HG03045 (cell line): Measurements from ENCODE around the gene ABCB8.

ENCODE experiments used
- ATAC-seq: cut with Tn5 transposase; IDR thresholded peaks from one replicate; pipeline ENCODE4 v1.9.1; 2021; ENCODE audit warnings: mild to moderate bottlenecking, moderate library complexity; ENCODE audit not compliant: unreplicated experiment

ABCB8 gene

DNA sequence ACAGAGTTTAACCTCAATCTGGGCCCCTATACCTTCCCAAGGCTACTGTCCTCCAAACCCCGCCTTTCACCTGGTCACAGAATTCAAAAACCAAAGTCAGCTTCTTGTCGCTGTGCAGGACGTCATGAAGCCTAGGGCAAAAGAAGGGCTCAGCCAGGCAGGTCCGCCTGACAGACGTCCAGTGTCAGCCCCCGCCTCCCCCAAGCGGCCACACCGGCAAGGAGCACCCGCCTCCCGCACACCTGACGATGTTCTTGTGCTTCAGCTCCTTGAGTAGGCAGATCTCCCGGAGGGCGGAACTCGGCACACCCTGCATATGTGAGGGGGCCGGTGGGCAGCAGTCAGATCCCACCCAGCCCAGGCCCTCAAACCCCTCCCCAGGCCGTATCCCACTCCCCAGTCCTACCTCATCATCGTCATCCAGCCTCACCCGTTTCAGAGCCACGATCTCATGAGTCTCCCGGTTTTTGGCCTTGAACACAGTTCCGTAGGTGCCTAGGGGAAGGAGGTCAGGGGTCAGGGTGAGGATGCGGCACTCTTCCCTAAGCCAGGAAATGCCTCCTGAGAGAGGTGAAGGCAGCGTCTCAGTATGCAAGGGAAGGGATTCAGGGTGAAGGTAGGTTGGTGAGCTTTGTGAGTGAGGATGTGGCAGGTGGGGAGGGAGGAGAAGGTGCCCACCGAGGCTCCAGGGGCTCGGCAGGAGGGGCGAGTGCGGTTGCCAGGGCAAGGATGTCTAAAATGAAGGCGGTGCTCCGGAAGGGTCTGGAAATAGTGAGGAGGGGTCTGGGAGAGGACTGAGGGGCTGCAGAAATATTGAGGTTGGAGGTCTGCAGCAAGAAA, 28.6 kb downstream of the ABCB8 start:
- ATAC-seq: no peak

DNA sequence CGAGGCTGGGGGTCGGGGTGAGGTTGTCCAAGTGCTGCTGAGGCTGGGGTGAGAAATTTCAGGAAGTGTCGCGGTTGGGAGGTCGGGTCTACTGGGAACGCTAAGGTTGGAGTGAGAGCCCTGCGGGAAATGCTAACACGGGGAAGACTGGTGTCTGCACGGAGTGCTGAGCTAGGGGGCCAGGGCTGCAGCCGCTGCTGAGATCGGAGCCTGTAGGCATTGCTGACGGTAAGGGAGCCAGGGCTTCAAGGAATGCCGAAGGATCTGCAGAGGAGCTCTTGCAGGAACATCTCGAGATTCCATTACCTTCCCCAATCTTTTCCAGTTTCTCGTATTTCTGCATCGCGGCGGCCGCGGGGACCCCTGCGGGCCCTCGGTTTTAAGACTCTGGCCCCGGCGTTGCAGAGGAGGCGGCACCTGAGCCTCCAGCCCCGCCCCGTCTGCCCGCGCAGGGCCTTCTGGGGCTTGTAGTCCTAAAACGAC, 29.3 kb downstream of the ABCB8 start, which contains the start of gene CDK5:
CDK5 (minus strand) TSS at position 392 of the 483 bp plus-strand sequence; CDS start at position 343, 49 bp downstream.
- ATAC-seq: peak; percentile 8

DNA sequence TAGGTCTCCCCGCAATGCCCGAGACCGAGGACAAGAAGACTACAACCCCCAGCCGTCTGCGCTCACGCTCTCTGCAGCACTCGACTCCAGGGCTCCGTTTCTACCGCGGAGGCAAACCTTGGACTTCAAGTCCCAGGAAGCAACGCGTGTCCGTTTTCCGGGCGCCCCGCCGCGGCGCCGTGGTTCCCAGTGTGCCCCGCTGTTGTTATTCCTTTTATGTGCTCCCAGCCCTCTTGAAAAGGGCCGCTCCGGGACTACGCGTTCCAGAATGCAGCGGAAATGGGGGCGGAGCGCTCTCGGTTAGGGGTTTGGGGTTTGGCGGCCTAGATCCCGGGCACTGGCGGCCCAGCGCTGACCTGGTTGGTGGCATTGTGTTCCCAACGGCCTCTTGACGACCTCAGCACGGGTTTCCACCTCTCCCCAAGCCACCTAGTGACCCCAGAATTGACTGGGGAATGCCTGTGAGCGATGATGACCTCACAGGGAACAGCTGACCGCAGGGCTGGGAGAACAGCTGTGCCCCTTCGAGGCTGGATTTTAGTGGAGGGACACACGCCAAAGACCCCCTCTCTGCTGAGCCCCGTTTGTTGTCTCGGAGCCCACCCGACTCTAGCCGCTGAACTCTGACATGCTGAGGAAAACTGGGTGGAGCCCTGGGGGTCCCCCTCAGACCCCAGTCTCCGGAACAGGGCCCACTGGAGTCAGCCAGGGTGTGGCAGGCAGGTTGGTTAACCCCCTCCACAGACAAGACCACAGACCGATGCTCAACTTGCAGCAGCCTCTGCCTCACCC, 29.9 kb downstream of the ABCB8 start:
- ATAC-seq: peak; percentile 90

DNA sequence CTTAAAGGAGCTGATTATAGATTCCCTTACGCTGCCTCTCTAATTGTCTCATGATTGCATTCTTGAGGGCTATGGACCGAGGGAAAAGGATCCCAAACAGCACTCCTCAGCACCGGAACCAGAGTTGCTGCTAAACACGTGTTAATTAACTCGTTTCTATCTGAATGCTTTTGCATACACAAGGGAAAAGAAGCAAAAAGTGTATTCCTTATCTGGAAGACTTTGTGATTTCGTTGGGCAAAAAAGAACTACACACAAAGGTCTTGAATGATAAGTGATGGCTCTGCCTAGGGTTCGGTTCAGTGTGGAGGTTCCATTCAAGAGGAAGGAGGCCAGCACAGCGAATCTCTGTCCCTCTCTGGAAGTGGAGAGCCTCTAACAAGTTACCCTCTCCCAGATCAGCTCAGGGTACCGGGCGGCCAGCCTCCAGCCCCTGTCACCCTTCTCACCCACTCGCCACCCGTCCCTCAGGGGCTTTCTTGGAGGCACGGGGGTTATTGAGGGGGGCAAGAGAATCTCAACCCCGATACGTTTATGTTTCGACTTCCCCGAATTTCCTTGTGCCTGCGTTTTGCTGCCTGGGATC, 30.6 kb downstream of the ABCB8 start:
- no peak for ATAC-seq

DNA sequence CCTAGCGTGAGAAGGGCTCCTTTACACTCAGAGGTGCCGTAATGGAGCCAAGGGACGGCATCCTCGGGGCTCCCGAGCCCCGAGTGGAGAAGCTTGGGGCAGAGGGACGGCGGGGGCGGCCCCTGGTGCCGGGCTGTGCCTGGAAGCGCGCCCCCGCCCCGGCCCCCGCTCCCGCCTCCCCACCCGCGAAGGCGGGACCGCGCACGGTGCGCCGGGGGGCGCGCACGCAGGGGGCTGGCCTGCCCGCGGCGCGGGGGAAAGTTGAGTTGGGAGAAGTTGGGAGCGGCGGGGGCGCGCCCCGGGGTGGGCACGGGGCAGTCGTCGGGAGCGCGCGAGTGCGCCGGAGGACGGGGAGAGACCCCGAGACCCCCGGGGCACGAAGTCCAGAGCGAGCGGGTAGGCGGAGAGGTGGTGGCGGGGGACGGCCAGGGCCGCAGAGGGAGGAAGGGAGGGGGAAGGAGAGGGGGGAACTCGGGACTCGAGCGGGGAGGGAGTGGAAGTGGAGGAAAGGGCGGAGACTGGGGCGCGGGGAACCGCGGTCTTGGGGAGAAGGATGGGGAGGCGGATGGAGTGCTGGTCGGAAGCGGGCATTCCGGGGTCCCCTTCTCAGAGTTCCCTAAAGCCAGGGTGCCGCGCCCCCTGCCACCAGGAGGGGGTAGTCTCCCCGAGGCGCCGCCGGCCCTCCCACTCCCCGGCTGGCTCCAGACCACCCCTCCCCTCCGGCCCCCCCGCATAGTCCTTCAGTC, 31.3 kb downstream of the ABCB8 start, which contains the start of gene SLC4A2:
SLC4A2 (plus strand) TSS at position 223 of the 746 bp plus-strand sequence. CDS start 2,399 bp downstream, outside the sequence.
- ATAC-seq: peak; percentile 31

DNA sequence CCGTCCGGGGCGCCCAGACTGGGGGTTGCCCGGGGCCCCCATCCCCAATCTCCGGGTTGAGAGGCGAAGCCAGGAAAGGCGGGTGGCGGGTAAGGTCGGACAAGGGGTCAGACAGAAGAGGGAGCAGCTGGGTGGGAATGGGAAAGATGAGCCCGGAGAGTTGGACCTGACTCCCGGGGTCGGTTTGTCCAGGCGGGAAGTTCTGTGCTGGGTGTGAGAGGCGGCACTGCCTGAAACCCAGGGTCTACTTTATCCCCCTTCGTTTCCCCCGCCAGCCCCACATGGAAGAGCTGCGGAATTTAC, 31.8 kb downstream of the ABCB8 start:
- no peak for ATAC-seq

DNA sequence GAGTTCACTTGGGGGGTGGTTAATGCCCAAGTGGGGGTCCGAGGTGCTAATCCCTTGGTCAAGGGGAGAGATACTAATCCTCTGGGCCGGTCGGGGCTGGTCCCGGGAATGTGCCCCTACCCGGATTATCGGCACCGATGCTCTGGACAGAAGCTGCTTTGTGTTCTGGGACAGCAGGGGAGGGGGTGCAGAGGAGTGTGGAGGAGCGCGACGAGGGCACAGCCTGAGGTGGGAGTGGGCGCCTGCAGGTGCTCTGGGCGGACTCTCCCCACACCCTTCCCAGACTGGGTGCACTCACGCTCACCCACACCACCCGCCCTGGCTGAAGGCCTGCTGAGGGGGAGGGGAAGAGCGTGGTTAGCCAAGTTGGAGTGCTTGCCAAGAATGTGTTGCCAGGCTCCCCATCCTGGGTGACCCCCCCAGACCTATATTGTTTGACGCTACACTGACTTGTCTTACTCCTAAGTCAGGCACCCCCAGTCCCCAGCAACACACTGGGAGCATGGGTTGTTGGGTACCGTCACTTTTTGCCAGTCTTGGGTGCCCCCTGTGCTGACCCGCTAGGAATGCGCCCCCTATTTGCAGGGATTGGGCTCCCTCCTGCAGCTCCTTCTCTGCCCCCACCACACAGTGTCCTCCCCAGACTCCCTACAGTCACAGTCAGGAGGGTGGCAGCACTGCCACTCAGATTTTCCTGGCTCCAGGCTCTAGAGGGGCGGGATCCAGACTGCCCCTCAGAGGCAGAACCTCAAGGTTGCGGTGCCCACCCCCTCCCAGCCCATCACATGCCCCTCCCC, 32.4 kb downstream of the ABCB8 start:
- ATAC-seq: no peak

DNA sequence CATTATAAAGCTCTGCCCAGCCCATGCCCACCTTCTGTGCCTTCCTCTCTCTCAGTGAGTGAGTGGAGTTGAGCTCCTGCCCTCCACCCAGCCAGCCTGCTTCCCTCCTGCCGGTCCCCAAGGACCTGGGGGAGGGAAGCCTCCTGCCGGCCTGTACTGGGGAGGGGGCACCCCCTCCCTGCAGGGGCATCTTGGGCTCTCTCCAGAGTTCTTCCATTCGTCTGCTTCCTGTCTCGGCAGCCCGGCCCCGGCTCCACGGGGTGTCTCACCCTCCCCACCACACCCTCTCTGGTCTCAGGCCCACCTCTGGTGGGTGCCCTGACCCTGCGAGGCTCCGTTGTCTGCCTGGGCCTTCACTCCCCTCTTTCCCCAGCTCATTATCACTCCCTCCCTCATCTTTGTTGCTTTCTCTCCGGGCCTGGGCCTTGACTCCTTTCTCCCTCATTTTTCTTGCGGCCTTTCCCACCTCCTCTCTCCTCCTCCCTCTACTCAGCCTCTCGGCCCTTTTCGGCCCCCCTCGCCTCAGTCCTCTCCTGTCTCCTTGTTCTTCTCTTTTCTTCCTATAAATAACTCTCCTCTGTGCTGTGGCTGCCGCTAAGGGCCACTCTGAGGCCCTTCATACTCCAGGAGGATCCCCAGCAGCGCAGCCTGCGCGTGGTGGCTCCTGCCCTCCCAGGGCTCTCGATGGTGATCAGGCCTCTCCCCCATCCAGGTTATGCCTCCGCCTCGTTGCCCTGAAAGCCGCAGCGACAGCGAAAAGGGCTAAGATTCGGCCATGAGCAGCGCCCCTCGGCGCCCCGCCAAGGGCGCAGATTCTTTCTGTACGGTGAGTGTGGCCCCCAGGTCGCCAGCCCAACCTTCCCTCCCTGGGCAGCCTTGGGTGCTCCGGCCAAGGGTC, 33.2 kb downstream of the ABCB8 start:
- no peak for ATAC-seq

DNA sequence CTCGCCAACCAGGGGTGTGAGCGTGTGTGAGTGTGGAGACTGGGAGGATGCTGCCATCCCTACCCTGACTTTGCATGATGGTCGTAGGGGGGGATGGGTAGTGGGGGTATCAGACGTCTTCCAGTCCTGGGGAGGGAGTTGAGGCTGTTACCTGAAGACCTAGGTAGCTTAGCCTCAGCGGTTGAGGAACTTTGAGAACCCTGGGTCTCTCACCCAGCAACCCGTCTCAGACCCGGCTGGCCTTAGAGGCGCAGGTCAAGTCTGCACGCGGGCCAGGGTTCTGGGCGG, 33.8 kb downstream of the ABCB8 start:
- ATAC-seq: no peak

DNA sequence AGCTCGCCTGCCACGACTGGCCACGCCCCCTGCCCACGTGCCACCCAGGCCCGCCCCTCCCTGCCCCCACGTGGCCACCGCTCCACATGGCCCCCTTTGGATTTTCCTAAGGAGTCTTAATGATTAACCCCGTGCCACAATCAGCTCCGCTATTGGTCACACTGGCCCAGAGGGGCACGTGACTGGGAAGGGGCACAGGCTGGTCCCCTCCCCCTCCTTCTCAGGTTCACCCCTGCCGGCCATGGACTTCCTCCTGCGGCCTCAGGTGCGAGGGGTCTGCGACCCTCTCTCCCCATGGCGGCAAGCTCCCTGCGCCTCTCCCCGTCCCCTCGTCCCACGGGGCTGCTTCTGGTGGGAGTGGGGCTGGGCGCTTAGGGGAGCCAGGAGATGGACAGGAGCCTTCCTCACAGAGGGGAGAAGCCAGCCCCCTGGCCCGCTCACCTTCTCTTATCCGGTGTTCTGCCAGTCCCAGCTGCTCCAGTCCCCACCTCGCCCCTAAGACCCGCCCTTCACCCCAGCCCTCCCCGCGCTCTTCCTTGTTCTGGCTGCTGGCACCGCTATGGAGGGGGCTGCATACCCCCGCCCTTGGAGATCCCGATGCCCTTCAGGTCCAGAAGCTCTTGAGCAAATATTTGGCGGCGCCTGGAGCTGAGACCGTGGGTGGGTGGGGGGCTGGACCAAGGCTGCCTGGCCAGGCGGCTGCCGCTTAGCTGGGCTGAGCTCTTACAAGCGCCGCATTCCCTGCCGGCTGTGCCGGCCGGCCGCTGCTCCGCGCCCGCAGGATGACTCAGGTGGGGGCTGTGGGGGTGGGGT, 34.4 kb downstream of the ABCB8 start:
- no peak for ATAC-seq

DNA sequence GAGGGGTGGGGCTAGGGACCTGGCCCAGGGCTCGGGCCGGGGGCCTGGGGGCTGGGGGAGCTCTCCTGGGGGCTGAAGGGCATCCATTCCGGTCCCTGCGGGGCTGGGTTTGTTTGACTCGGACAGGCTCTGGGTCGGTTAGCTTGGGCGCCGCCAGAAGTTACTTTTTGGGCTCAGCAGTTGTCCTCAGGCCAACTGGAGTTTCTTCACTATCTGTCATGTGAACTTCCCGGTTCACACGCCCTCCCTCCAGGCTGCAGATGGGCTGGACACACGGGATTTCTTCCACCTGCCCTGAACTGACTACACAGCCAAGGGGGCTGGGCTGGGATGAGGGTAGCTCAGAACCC, 34.9 kb downstream of the ABCB8 start:
- ATAC-seq: no peak

DNA sequence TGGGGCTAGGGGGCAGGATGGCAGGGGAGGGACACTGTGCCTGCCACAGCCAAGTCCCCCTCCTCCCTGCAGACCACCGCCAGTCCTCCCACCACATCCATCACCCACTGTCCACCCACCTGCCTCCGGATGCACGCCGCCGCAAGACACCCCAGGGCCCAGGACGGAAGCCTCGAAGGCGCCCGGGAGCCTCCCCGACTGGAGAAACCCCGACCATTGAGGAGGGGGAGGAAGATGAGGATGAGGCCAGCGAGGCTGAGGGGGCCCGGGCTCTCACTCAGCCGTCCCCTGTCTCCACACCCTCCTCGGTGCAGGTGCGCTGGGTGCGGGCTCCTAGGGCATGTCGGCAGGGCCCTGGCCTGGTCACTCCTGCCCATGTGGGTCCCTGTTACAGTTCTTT, 36.2 kb downstream of the ABCB8 start:
- ATAC-seq: no peak

DNA sequence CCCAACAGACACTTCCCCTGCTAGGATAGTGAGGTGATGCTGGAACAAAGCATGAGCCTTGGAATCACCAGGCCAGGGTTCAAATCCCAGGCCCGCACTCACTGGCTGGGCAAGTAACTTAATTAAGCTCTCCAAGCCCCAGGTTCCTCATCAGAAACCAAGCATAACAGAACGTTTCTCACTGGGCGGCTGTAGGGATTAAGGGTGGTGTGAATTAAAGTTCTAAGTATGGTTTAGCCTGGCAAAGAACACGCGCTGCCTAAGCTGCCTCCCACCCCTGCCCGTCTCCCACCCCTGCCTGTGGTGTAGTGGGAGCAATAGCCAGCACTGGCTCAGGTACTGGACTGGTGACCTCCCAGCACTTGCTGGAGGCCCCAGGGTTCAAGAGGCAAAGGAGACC, 36.7 kb downstream of the ABCB8 start:
- ATAC-seq: no peak

DNA sequence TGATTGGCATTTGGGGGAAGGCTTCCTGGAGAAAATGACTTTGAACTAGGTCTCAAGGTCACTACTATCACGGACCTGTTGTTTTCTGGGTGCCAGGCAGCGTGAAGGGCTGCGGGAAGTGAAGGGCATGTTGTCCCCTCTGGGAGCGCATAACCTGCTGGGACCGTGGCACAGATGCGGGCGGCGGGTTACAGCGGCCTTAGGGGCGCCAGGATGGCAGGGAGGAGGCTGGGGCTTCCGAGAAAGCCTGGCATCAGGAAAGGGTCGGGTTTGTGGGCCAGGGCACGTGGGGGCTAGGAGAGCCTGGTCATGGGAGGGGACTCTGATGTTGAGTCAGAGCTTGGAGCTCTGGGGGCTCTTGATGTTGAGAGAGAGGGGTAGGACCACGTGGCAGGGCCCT, 37.3 kb downstream of the ABCB8 start:
- no peak for ATAC-seq

DNA sequence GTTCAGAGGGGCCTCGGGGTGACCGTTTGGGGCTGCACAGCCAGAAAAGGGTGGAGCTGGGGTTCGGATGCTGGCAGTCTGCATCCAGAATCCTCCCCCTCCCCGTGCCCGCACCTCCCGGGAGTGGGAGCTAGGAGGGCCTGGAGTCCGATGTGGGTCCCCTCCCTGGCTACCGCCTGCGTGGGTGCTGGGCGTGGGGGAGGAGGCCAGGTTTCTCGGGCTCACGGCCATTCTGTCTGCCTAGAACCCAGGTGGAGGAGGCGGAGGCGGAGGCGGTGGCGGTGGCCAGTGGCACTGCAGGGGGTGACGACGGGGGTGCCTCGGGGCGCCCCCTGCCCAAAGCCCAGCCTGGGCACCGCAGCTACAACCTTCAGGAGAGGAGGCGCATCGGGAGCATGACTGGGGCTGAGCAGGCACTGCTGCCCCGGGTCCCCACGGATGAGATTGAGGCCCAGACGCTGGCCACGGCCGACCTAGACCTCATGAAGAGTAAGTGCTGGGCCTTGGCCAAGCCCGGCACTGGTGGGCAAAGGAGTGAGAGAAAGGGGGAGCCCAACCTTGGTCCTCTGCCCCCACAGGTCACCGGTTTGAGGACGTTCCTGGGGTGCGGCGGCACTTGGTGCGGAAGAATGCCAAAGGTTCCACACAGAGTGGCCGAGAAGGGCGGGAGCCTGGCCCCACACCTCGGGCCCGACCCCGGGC, 38.2 kb downstream of the ABCB8 start:
- ATAC-seq: no peak

DNA sequence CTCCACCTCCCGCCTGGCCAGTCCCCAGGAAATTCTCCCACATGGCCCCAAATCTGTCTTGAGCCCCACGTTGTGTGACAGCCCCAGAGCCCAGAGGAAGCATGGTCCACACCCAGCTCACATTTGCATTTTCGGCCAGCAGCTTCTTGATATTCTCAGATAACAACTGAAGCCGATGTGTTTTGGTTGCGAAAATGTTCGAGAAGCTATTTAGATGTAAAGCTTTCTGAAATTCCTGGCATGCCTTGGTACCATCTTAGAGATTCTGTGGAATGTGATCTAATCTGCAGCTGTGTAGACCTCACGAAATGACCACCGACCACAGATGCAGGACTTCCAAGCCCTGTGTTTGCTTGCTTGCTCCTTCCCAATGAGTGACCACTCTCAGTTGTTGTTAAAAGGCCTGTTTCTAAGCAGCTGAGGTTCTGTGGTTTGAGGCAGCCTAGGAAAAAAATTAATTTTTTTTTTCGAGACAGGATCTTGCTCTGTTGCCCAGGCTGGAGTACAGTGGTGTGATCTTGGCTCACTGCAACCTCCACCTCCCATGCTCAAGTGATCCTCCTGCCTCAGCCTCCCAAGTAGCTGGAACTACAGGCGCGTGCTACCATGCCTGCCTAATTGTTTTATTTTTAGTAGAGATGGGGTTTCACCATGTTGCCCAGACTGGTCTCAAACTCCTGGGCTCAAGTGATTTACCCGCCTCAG, 40.0 kb downstream of the ABCB8 start:
- ATAC-seq: no peak

DNA sequence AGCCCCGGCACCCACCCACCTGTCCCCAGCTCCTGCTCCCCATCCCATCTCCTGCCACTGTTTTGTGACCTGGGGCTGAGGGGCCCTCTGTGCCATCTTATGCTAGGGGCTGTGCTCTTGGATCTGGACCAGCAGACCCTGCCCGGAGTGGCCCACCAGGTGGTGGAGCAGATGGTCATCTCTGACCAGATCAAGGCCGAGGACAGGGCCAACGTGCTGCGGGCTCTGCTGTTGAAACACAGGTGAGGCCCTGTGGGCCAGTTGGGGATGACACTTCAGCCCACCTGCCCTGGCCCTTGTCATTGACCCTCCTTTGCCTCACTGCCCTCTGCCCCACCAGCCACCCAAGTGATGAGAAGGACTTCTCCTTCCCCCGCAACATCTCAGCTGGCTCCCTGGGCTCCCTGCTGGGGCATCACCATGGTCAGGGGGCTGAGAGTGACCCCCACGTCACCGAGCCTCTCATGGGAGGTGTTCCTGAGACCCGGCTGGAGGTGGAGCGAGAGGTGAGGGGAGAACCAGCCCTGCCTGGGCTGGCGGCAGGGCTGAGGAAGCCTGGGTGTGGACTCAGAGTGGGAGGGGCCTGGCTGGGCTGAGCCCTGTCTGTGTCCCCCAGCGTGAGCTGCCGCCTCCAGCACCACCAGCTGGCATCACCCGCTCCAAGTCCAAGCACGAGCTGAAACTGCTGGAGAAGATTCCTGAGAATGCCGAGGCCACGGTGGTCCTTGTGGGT, 41.8 kb downstream of the ABCB8 start:
- ATAC-seq: no peak
